HG03097 (cell line): Measurements from ENCODE around the gene SST.

Source experiments
- ATAC-seq: cut with Tn5 transposase; IDR thresholded peaks from one replicate; pipeline ENCODE4 v1.9.1; 2021; ENCODE audit not compliant: unreplicated experiment, low FRiP score

SST gene

GRCh38 chr3:187636528-187636927 lies 33.7 kb downstream of the SST start:
- ATAC-seq, result no peak

DNA sequence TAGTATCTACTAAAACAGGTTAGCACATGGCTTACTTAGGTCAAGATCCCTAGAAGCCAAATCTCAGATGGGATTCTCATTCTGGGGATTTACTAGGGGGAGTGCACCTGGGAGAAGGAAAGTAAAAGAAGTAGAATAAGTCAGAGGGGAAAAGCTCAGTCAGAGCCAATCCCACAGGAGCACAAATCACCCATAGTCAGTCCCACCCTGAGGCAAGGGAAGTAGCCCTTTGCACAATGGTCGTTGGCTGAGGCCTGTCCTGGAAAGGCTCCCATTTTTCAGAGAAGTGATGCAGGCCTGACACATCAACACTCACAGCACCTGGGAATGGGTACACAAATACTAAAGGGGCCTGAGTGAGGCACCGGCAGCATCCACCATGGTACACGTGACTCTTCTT lies 39.8 kb downstream of the SST start:
- ATAC-seq, result no peak

DNA sequence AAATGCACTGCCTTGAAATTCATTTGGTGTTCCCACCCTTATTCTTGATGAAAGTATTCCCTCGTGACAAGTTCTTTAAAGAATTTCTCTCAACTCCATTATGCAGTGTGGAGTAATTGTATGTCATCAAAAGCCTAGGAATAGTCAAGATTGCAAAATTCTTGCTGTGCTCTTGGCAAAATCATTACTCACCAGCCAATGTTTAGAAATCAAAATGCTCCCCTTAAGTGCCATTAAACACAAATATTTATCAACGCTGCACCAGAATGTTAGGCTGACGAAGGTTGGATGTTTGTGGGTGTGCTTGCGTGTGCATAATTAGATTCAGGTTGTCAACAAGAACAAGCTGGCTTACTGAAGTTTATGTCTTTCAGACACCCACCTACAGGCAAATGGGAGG lies 40.5 kb downstream of the SST start:
- ATAC-seq, result no peak

- no peak for ATAC-seq
Measured at GRCh38 chr3:187628169-187628568, 42.0 kb downstream of the SST start.

- ATAC-seq, result no peak
Measured at GRCh38 chr3:187626581-187626980, 43.6 kb downstream of the SST start.

DNA sequence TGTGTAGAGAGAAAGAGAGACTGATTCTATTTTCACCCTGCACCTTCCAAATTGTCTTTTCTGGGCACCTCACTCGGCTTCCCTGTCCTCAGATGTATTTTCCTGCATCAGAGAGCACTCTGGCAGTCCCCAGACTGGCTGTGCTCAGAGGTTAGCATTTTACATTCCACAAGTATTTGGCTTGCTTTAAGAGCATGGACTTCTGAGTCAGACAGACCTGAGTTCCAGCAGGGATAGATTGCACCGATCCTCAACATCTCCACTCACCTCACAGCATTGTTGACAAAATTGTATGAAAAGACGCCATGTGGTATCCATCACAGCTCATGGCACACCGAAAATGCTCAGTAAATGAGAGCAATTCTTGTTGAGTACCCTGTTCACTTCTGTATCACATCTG lies 45.6 kb downstream of the SST start:
- ATAC-seq, result no peak

GRCh38 chr3:187623285-187623814 lies 46.8 kb downstream of the SST start:
- no peak for ATAC-seq

- no peak for ATAC-seq
Measured at GRCh38 chr3:187621881-187622280, 48.3 kb downstream of the SST start.

DNA sequence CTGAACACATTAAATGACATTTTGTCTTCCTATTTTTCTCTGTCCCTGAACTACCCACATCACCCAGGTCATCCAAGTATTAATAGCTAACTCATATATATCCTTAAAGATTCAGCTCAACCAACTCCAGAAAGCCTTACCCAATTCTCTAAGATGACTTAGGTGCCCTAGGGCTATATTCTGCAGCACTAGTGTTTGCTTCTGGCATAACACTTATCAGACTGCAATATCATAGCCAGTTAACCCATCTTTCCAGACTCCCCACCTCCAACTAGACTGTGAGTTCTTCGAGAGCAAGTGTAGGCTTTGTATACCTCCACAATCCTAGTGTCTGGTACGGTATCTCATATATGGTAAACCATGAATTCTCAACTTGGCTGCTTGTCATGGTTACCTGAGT lies 50.7 kb downstream of the SST start:
- ATAC-seq, result no peak
